NCI-H1694 treated with DMSO at 0.1 percent for 48 hours (cell line): ENCODE measurements around the gene HIRA.
"Not testable (repeated sequence)": the region's sequence is repeated elsewhere in the genome, so short reads cannot be mapped to it uniquely, and the experiment has no call there.

Experiments
- DNase-seq: peaks from one replicate; lab custom pipeline; 2025; lab: John Stamatoyannopoulos, UW

HIRA gene

DNA sequence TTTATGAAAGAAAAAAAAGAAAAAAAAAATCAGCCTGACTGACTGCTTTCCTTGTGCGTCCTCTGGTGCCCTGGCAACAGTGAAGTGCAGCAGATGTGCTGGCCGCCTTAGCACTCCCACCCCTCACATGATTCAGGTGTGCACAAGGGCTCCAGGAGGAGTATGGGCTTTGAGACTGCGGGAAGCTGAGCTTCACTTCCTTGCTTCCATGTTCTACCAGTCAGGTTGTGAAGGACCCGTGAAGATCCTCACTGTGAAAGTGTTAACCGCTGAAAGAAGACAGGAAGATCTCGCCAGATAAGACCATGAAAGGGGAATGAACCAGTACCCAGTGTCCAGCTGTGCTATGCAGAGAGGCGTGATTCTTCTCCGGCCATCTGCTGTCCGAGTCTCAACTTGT is 48.2 kb downstream of the HIRA start:
- no peak for DNase-seq

GRCh38 chr22:19382240-19382639 is 49.3 kb downstream of the HIRA start:
- DNase-seq = no peak

GRCh38 chr22:19378344-19378674 is 53.2 kb downstream of the HIRA start:
- no peak for DNase-seq

- DNase-seq = no peak
Measured at GRCh38 chr22:19377565-19378343, 53.8 kb downstream of the HIRA start.

GRCh38 chr22:19376971-19377370 is 54.6 kb downstream of the HIRA start:
- no peak for DNase-seq

- no peak for DNase-seq
Measured at GRCh38 chr22:19376247-19376646, 55.3 kb downstream of the HIRA start.

- no peak for DNase-seq
Measured at GRCh38 chr22:19375435-19375834, 56.1 kb downstream of the HIRA start.

DNA sequence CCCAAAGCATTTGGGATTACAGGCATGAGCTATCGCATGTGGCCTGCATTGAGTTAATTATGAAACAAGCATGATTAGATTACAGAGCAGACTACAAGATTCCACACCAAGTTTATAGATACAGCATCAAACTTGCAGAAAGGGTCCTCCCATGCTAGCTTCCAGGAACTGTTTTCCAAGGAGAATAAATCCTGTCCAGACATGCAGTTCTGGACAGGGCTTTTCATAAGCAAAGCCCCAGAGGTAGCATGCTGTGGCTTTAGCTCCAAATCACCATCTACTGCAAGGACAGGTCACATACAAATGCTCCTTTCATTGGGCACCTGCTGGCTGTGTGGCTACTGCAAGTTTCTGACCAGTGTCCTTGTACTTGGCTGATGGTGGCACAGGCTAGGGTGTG is 57.1 kb downstream of the HIRA start:
- no peak for DNase-seq

DNA sequence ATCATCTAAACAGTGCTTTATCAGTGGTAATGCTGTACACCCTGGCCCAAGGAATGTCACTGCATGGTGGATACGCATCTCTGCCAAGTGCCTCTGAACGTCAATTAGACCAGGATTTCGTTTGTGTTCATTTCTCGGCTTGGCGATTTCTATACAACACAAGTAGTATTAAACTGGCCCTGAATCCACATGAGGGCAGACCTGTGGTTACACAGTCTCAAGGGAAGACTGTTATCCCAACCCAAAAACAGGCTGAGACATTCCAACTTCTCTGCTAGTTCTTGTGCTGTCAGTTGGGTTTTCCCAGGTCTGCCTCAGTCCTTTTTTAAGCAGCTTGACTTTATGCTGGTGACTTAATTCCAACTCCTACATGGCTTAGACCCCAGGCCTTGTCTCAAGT is 58.1 kb downstream of the HIRA start:
- no peak for DNase-seq

- no peak for DNase-seq
Measured at GRCh38 chr22:19371893-19372292, 59.6 kb downstream of the HIRA start.

DNA sequence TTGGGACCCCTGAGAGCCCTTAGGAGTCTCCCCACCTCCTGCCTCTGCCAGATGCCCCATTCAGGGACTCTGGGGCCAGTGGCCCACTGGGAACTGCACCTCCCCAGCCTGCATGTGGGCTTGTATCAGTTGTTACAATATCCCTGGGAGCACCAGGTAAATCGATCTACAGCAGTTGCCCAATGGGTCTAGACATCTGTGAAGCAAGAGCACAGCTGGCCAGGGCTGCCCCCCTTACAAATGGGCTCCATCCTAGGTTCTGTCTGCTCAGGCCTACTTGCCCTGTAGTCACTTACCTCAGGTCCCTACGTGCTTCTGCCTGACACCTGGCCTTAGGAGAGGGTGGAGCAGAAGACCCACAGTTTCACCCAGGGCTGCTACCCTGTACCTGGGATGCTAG is 62.7 kb downstream of the HIRA start:
- DNase-seq = no peak

- no peak for DNase-seq
Measured at GRCh38 chr22:19367763-19368367, 63.7 kb downstream of the HIRA start.

DNA sequence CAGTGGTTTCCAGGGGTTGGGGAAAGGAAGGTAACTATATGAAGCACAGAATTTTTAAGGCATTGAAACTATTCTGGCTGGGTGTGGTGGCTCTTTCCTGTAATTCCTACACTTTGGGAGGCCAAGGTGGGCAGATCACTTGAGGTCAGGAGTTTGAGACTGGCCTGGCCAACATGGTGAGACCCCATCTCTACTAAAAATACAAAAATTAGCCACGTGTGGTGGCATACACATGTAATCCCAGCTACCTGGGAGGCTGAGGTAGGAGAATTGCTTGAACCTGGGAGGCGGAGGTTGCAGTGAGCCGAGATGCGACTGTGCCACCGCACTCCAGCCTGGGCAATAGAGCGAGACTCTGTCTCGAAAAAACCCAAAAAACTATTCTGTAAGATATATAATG is 68.0 kb downstream of the HIRA start:
- DNase-seq = not testable (repeated sequence)

DNA sequence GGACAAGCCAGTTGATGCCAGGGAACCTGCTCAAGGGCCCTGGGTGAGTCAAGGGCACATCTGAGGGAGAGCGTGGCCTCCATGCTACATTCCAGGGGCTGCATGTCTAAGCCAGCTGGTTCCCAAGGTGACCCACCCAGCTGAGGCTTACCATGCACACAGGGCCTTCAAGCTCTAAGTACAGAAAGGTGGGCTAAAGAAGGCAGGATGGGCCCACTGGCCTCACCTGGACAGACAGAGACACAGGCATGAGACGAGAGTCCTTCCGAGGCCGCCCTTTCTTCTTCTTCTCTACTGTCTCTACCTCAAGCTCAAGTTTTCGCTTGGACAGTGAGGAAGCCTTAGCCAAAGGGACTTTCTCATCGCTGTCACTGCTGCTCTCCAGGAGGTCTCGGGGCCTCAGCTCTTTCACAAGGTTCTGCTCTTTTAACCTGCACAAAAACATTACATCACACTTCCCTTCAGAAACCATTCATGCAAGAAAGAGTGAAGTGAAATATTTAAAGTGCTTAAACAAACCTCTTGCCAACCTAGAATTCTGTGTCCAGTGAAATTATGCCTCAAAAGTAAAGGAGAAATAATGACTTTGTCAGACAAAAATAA is 69.9 kb downstream of the HIRA start:
- no peak for DNase-seq

GRCh38 chr22:19360862-19361261 is 70.7 kb downstream of the HIRA start:
- no peak for DNase-seq

GRCh38 chr22:19360300-19360792 is 71.2 kb downstream of the HIRA start:
- DNase-seq = no peak

GRCh38 chr22:19359554-19360299 is 71.8 kb downstream of the HIRA start:
- DNase-seq = no peak

GRCh38 chr22:19358703-19359553 is 72.6 kb downstream of the HIRA start:
- DNase-seq = no peak

- no peak for DNase-seq
Measured at GRCh38 chr22:19358195-19358594, 73.3 kb downstream of the HIRA start.

GRCh38 chr22:19357270-19358105 is 74.0 kb downstream of the HIRA start:
- DNase-seq = no peak
